ENCODE results near the gene RNF150. TPM values are rescaled to one million over a fixed set of nuclear protein-coding genes. Genes with fewer than 3 reads are reported as not detected.
"Not testable (repeated sequence)": the region's sequence is repeated elsewhere in the genome, so short reads cannot be mapped to it uniquely, and the experiment has no call there.

Gene RNF150
- total RNA-seq, 1 donor from 2014 or later: 1.4 TPM

- DNase-seq (ENCODE audit: low spot score) (no peak), ATAC-seq (no peak)
Measured at GRCh38 chr4:141079393-141079930, 53.8 kb downstream of the RNF150 start.

- DNase-seq (ENCODE audit: low spot score) (no peak), ATAC-seq (no peak)
Measured at GRCh38 chr4:141078871-141079270, 54.4 kb downstream of the RNF150 start.

GRCh38 chr4:141077611-141078225 lies 55.6 kb downstream of the RNF150 start:
- ATAC-seq (no peak), DNase-seq (ENCODE audit: low spot score) (no peak)

GRCh38 chr4:141075553-141075952 lies 57.7 kb downstream of the RNF150 start:
- DNase-seq (ENCODE audit: low spot score) (no peak), ATAC-seq (no peak)

- no peak for DNase-seq (ENCODE audit: low spot score)
- ATAC-seq: no peak
Measured at GRCh38 chr4:141074098-141074878, 59.0 kb downstream of the RNF150 start.

- no peak for ATAC-seq
- no peak for DNase-seq (ENCODE audit: low spot score)
Measured at GRCh38 chr4:141066690-141067089, 66.6 kb downstream of the RNF150 start.

GRCh38 chr4:141065872-141066271 lies 67.4 kb downstream of the RNF150 start:
- ATAC-seq: no peak
- DNase-seq (ENCODE audit: low spot score): no peak

GRCh38 chr4:141062651-141063050 lies 70.6 kb downstream of the RNF150 start:
- DNase-seq (ENCODE audit: low spot score) (no peak), ATAC-seq (no peak)

- DNase-seq (ENCODE audit: low spot score): no peak
- ATAC-seq: no peak
Measured at GRCh38 chr4:141058591-141059512, 74.4 kb downstream of the RNF150 start.

- ATAC-seq (no peak), DNase-seq (ENCODE audit: low spot score) (no peak)
Measured at GRCh38 chr4:141057582-141057981, 75.7 kb downstream of the RNF150 start.

GRCh38 chr4:141056473-141056872 lies 76.8 kb downstream of the RNF150 start:
- DNase-seq (ENCODE audit: low spot score) (no peak), ATAC-seq (no peak)

- no peak for DNase-seq (ENCODE audit: low spot score)
- no peak for ATAC-seq
Measured at GRCh38 chr4:141054446-141054845, 78.8 kb downstream of the RNF150 start.

GRCh38 chr4:141050999-141051398 lies 82.3 kb downstream of the RNF150 start:
- ATAC-seq; DNase-seq (ENCODE audit: low spot score): not testable (repeated sequence)

GRCh38 chr4:141047228-141047884 lies 85.9 kb downstream of the RNF150 start:
- DNase-seq (ENCODE audit: low spot score) (no peak), ATAC-seq (no peak)

- ATAC-seq (peak; percentile 19), DNase-seq (ENCODE audit: low spot score) (no peak)
Measured at GRCh38 chr4:141046255-141046654, 87.0 kb downstream of the RNF150 start.

GRCh38 chr4:141045848-141046247 lies 87.4 kb downstream of the RNF150 start:
- no peak for DNase-seq (ENCODE audit: low spot score)
- ATAC-seq: no peak

- no peak for ATAC-seq
- no peak for DNase-seq (ENCODE audit: low spot score)
Measured at GRCh38 chr4:141041021-141041476, 92.2 kb downstream of the RNF150 start.

GRCh38 chr4:141039156-141039555 lies 94.1 kb downstream of the RNF150 start:
- ATAC-seq (no peak), DNase-seq (ENCODE audit: low spot score) (no peak)

GRCh38 chr4:141038428-141038827 lies 94.8 kb downstream of the RNF150 start:
- DNase-seq (ENCODE audit: low spot score) (no peak), ATAC-seq (no peak)

GRCh38 chr4:141037446-141037845 lies 95.8 kb downstream of the RNF150 start:
- no peak for ATAC-seq
- DNase-seq (ENCODE audit: low spot score): no peak

- ATAC-seq (no peak), DNase-seq (ENCODE audit: low spot score) (no peak)
Measured at GRCh38 chr4:141036786-141037185, 96.5 kb downstream of the RNF150 start.

All from left lobe of liver (tissue), 2 donors.